OCI-LY1 (cell line): ENCODE data around the gene HNRNPA1L2.
"Not testable (repeated sequence)": the region's sequence is repeated elsewhere in the genome, so short reads cannot be mapped to it uniquely, and the experiment has no call there.

Source experiments
- EZH2 ChIP-seq: fragments of 200-600 bp; sonication (generic), shearing (Covaris generic); IDR thresholded peaks from 2 replicates; pipeline ENCODE4 v1.8.0; 2017; ENCODE audit warnings: borderline replicate concordance, mixed run types, mild to moderate bottlenecking, antibody characterized with exemption, low read length, moderate library complexity, mixed read lengths
- TF ChIP-seq, protein P1 (sequence below): fragments of 200-600 bp; sonication (generic), shearing (Covaris generic); IDR thresholded peaks from 2 replicates; pipeline ENCODE4 v1.5.1; 2017; ENCODE audit warnings: mild to moderate bottlenecking, antibody characterized with exemption, low read length, moderate library complexity, mixed read lengths

DNA sequence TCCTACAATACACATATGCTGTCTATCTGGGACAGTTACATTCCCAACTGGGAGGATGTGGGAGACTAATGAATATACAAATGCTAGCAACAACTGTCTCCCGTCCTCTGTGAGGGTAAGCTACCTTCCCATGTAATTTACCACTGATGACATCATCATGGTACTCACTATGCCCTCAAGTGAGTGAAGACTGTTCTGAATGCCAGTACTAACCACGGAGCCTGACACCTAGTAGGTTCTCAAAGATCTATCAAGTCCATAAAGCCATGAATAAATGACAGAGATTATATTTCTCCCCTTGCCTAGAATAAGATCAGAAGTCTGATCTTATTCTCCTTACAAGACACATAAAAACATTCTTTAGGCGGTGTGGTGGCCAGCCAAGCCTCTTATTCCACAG, 49.1 kb upstream of the HNRNPA1L2 start:
- TF ChIP-seq, protein P1, sequence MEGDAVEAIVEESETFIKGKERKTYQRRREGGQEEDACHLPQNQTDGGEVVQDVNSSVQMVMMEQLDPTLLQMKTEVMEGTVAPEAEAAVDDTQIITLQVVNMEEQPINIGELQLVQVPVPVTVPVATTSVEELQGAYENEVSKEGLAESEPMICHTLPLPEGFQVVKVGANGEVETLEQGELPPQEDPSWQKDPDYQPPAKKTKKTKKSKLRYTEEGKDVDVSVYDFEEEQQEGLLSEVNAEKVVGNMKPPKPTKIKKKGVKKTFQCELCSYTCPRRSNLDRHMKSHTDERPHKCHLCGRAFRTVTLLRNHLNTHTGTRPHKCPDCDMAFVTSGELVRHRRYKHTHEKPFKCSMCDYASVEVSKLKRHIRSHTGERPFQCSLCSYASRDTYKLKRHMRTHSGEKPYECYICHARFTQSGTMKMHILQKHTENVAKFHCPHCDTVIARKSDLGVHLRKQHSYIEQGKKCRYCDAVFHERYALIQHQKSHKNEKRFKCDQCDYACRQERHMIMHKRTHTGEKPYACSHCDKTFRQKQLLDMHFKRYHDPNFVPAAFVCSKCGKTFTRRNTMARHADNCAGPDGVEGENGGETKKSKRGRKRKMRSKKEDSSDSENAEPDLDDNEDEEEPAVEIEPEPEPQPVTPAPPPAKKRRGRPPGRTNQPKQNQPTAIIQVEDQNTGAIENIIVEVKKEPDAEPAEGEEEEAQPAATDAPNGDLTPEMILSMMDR = not testable (repeated sequence)
- TF ChIP-seq EZH2 = not testable (repeated sequence)
